Ureter (tissue), 1 donor: ENCODE results near the gene TOMM6. TPM values are rescaled to one million over a fixed set of nuclear protein-coding genes. Genes with fewer than 3 reads are reported as not detected.

ENCODE experiments used
- DNase-seq: peaks from one replicate; pipeline ENCODE4 v3.0.0-alpha.2; 2020; ENCODE audit warnings: low spot score
- total RNA-seq: library from RNA; stranded (reverse); gene quantifications from one replicate; pipeline ENCODE4 v1.2.4, GENCODE V29; 2023
- donor health status: DM: yes; HTN: yes; CAD: no.

TOMM6 gene
- total RNA-seq, result 209 TPM

DNA sequence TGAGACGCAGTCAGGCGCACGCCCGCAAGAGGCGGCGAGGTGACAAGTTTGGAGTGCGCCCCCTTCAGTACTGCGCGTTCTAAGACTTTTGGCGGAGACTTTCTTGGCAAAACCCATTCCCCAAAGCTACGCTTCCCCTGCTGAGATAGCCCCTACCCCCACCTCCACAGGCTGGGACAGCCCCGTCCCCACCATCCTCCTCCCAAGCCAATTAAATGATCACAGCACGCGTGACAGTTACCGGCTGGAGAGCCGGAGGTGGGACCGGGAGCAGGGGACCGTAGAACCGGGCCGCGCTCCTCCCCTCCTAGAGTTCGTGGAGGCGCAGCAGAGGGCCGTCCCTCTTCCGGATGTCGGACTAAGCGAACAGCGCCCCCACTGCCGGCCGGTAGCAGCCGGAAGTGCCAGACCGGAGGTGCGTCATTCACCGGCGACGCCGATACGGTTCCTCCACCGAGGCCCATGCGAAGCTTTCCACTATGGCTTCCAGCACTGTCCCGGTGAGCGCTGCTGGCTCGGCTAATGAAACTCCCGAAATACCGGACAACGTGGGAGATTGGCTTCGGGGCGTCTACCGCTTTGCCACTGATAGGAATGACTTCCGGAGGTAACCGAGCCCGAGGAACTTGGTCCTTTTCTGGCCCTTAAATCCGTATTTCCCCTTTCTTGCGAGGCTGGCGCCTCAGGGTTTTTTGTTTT lies at the start of gene TOMM6:
TSS of gene TOMM6 (plus strand) at position 476 of the 699 bp plus-strand sequence. CDS start at position 480, 4 bp downstream.
- DNase-seq, result peak; percentile 97

DNA sequence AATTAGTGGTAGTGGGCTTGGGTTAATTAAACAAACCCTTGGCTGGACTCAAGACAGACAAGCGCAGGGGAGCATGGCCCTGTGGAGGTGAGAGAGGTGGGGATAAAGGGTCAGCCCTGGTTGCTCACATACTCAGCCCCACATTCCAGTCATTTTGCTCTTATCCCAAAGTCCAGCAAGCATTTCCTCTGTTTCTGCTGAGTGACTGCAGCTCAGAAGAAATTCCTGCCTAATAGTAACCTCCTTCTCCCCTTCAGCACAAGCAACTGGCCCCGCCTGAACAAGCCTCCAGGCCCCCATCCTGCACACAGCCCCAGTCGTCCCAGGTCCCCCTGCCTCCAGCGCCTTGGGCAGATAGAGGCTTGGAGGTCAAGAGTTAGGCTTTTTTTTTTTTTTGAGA lies 48.5 kb upstream of the TOMM6 start:
- no peak for DNase-seq

DNA sequence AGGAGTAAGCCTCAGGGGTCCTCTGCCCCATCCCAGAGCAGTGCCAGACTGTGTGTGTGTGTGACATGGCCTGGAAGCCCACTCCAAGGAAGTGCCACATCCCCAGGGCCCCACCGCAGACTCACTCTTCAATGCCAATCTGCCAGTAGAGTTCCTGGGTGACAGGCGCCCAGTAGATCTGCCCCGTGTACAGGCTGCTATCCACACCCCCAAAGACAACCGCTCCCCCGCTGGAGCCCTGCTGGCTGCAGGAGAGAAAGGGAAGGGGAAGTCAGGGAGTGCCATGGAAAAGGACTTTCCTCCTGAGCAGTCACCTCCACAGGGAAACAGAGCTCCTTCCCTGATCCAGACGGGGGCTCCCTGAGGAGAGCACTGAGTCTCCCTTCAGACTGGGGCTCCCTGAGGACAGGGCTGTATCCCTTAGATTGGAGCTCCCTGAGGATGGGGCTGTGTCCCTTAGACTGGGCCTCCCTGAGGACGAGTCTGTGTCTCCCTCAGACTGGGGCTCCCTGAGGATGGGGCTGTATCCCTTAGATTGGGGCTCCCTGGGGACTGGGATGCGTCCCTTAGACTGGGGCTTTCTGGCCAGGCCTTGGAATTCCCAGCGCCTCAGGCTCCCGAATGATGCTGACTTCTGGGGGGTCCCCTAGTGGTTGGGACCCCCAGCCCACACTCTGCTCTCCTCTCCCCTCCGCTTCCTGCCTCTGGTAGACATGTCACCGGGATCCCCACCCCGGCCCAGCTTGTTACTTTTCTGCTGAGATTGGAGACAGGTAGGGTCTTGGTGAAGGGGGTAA lies 46.9 kb upstream of the TOMM6 start:
- DNase-seq, result no peak

GRCh38 chr6:41741625-41742490 lies 45.6 kb upstream of the TOMM6 start:
- no peak for DNase-seq

DNA sequence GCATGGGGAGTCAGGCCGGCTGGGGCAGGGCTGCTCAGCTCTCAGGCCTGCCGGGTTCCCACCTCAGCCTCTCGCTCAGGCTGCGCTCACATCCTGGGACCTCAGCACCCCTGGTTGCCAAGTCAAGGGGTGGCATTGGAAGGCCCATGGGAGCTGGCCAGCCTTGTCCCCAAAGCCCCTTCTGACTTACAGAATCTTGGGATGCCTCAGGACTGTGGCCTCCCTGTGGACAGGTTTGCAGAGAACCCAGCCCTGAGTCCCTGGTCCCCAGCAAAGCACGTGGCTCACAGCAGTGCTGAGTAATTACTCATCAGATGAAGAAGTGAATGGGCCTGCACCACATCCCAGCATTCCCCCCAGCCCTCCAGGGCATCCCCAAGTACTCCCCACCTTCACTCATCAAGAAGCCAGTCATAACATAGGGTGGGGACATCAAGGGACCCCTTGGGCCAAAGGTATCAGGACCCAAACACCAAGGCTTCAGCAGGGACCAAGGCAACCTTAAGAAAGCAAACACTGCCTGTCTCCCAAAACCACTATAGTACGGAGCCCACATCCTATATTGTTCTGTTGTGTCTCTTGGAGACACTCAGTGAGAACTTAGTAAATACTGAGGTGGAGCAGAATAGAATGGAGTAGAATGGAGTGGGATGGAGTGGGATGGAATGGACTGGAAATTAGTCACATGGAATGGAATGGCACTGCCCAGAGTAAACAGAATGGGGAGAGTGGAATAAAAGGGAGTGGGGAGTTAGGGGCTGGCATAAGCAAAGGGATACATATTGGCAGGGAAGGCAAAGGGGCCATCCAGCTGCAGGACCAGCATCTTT lies 43.9 kb upstream of the TOMM6 start:
- DNase-seq, result no peak

DNA sequence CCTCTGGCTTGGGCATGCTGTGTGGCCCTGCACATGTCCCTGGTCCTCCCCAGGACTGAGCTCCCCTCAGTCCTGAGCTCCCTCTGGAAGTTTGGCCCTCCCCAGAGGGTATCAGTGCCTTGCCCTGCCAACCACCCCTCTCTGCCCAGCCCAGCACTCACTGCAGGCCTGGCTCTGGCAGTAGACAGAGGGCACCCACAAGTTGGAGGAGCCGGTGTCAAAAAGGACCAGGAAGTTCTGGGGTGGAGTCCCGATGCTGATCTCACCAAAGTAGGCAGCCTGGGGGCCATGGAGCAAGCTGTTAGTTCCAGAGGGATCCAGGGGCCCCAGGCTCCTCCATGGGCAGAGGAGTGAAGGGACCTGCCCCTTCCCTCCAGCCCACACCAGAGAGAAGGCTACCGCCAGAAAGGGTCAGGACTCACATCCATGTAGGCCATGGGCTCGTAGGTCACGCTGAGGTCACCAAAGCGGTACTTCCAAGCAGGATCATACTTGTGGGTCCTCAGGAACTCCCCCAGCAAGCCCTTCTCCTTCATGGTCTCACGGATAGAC lies 43.2 kb upstream of the TOMM6 start:
- no peak for DNase-seq

- no peak for DNase-seq
Observed at GRCh38 chr6:41746107-41746506, 41.4 kb upstream of the TOMM6 start.

DNA sequence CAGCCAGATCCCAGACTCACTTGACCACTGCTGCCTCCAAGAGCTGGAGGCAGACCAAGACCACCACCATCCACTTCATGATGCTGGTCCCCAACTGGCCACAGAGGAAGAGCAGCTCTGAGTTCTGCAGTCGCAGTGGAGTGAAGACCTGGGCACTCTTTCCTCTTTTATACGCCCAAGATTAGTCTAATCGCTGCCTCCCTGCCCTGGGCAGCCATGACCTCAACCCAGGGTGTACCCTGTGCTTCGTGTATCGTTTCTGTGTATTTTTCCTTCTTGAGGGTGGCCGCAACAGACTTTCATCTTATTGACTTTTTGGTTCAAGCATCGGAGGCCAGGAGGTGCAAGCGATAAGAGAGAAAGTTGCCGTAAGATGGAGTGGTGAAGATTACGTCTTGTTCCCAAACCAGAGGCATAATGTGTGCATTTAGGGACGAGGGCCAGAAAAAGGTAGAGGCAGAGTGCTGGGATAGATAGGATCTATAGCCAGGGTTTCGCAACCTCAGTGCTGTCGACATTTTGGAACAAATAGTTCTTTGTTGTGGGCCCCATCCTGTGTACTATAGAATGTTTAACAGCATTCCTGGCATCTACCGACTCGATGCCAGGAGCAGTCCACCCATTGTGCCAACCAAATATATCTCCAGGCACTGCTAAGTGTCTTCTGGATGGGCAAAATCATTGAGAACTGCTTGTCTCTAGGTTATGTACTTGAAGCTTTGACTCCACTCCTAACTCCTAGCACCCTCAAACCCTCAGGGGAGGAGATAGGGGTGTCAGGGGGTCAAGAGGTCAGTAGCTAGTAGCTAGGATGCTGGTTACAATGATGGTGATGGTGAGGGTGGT lies 40.0 kb upstream of the TOMM6 start, which contains the start of gene PGC:
TSS of gene PGC (minus strand) at position 142 of the 846 bp plus-strand sequence. CDS start at position 79, 63 bp downstream.
- no peak for DNase-seq

DNA sequence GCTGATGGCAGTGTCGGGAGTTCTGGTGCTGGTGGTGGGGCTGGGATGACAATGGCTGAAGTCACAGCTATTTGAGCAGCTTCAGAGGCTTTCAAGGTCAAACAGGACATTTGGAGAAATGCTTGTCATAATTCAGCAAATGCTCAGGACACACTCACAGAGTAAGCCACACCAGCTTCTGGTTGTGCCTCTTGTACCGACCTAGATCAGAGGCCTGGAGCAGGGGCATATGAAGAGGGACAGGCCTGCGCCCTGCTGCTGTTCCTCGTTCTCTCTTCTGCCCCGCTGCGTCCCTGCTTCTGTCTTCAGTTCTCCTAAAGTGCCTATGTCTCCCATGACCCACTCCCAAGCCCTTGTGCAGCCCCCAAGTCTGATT lies 39.4 kb upstream of the TOMM6 start:
- no peak for DNase-seq

DNA sequence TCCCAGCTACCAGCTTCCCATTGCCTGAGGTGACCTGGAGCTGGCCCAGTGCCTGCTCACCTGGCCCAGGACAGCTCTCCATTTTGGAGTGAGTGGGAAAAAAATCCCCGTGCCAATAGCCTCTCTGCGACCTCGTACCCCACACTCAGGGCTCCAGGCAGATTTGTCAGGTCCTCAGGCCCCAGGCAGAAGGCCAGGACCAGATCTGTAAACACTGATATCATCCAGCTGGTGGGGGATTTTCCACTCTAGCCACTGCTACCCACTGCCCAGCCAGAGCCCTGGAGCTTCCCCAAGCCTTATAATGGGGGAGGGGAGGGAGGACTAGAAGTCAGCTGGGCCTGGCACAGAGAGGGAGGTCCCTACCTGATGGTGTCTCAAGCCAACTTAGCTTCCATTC lies 39.0 kb upstream of the TOMM6 start:
- no peak for DNase-seq

- DNase-seq, result no peak
Observed at GRCh38 chr6:41750374-41750773, 37.1 kb upstream of the TOMM6 start.

DNA sequence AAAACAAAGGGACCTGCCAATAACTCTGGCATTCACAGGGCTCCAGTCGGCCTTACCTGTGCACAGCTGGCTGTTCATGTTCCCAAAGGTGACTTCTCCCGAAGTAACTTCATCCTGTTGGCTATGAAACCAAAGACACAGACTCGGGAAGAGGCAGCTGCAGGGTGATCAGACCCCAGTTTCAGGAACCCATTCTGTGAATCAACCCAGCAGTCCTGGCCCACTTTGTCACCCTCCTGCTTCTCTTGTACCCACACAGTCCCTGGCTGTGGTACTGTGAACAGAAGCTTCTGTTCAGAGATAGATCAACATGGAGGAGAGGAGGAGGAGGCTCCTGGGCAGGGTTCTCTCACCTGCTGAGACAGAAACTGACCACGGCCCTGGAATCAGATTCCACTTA lies 31.6 kb upstream of the TOMM6 start:
- no peak for DNase-seq

GRCh38 chr6:41756354-41756753 lies 31.1 kb upstream of the TOMM6 start:
- DNase-seq, result no peak

DNA sequence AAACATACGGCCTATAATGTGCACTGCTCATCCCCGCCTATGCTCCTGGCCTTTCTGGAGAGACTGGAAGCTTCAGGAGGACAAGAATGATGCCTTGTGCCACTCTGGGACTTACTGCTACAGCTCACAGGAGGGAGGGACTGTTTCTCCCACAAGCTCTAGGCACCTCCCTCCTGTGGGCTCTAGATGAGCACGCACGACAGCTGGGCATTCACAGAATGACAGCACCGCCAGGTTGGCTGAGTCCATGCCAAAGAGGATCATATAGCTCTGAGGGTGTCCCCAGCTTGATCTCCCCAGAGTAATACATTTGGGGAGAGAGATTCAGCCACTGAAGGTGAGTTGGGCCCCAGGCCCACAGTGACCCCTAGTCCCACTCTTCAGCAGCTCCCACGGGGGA lies 30.2 kb upstream of the TOMM6 start:
- no peak for DNase-seq

DNA sequence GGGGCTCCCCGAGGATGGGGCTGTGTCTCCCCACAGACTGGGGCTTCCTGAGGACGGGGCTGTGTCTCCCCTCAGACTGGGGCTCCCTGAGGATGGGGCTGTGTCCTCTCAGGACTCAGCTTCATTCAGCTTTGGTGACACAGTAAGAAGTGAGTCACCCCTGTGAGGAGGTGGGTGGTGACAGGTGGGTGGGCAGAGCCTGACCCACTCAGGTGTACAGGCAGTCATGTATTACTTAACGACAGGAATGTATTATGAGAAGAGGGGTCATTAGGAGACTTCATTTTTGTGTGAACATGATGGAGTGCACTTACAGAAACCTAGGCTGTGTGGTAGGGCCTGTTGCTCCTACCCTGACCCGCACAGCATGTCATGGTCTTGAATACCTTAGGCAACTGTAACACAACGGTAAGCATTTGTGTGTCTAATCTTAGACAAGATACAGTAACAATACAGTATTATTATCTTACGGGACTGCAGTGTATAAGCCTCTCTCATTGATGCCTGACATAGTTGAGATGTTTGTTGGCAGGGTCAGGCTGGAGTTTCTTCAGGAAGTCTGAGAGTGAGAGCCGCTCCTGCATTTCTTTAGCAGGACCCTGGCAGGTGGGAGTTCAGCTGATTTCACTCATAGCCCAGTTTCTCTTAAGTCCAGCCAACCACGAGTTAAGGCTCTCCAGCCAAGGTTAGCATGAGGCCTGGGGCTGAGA lies 29.4 kb upstream of the TOMM6 start:
- no peak for DNase-seq

GRCh38 chr6:41758641-41759035 lies 28.9 kb upstream of the TOMM6 start:
- no peak for DNase-seq

DNA sequence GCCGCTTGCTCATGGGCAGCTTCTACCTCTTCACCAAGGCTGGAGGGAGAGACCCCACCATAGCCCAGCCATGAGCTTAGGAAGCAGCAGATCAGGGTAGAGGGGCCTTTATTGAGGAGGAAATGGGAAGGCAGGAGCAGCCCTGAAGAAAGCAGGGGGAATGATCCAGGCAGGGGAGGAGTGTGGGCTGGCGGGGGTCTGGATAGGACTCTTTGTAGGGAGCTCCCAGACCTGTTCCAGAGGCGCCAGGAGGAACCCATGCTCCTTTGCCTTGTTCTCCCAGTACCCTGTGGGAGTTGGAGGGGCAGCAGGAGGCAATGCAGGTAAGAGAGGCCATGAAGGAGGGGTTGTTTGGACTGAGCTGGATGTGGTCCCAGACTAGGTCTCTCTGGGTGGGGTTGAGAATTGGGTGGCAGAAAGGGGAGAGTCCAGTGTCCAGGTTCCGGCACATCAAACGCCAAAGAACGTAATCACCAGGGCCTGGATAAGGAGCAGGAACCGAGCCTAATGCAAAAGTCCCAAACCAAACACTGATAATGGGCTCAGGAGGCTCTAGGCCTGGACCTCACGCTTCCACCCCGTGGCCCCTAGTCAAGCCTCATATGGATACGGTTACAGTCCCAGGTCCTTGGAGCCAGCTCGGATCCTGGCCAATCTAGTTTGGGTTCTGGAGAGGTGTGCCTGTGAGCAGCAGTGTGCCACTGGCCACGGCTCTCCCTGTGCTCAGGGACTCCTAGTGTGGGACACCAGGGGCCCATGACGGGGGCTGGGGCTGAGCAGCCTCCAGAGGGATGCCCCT lies 28.2 kb upstream of the TOMM6 start:
- no peak for DNase-seq

DNA sequence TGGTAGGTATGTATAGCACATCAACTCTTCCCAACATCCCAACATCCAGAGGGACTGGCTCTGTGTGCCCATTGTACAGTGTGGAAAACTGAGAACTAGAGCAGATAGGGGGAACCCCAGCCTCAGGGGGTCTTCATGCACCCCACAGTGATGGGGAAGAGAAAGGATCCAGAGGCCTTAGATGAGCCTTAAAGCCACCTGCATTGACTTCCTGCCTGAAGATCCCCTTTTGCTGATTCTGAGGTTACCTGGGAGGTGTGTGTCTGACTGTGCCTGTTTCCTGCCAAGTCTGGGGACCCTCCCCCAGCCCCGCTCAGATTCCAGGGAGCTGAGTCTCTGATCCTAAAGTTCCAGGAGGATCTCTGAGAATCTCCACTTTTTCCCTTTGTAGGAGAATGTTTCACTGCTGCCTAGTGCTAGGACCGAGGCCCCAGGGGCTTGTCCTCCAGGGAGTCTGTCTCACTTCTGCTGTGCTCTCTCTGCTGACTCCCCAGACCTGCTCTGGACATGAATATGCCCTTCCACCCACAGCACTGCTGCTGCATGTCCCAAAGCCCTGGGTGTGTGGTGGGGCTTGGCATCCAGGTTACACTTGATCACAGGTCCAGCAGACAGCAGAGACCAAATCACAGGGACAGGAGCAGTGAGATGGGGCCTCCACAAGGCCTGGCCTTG lies 27.5 kb upstream of the TOMM6 start:
- DNase-seq, result no peak
